H1 (cell line): ENCODE measurements around the gene STIL. TPM values are rescaled to one million over a fixed set of nuclear protein-coding genes. Genes with fewer than 3 reads are reported as not detected.
"Not testable (repeated sequence)": the region's sequence is repeated elsewhere in the genome, so short reads cannot be mapped to it uniquely, and the experiment has no call there.

ENCODE experiments used
- CTCF ChIA-PET: fragments of 300-600 bp; sonication (Branson Sonifier 250); formaldehyde crosslinking; loops from one replicate; lab custom pipeline; 2021; ENCODE audit not compliant: partially characterized antibody; lab: Charles Lee
- POLR2A ChIA-PET: fragments of 300-600 bp; sonication (Branson Sonifier 250); formaldehyde crosslinking; loops from one replicate; lab custom pipeline; 2021; ENCODE audit warnings: inconsistent platforms; ENCODE audit not compliant: partially characterized antibody; lab: Charles Lee
- DNase-seq, 2 experiments: peaks; one replicate each; pipeline versions ENCODE4 v3.0.0 to v3.0.0-alpha.2; 2010 to 2022; ENCODE audit warnings: low spot score in 2 of 2, low read depth in 1 of 2, mixed read lengths in 1 of 2
- FAIRE-seq: peaks from 2 replicates; lab custom pipeline; 2011; peaks lifted over from hg19 to GRCh38; lab: Jason Lieb, UNC
- H2AFZ ChIP-seq: 2 replicates; pipeline ENCODE4 v1.8.1; 2012; ENCODE audit warnings: low read length, inconsistent platforms
- H2AK5ac ChIP-seq: 2 replicates; pipeline ENCODE4 v1.6.1; 2013; ENCODE audit warnings: low read depth, low read length
- H2BK120ac ChIP-seq: replicated peaks from 2 replicates; pipeline ENCODE3; 2013; ENCODE audit warnings: low read depth, low read length, inconsistent platforms
- H2BK12ac ChIP-seq: 2 replicates; pipeline ENCODE4 v1.6.1; 2013; ENCODE audit warnings: low read depth, low read length
- H2BK15ac ChIP-seq: 2 replicates; pipeline ENCODE4 v1.6.1; 2013; ENCODE audit warnings: low read length
- H2BK20ac ChIP-seq: 2 replicates; pipeline ENCODE4 v1.6.1; 2013; ENCODE audit warnings: low read length
- H2BK5ac ChIP-seq: 2 replicates; pipeline ENCODE4 v1.6.1; 2013; ENCODE audit warnings: low read depth, low read length
- H3K14ac ChIP-seq: 2 replicates; pipeline ENCODE4 v1.6.1; 2013; ENCODE audit warnings: inconsistent platforms; ENCODE audit not compliant: insufficient read length
- H3K18ac ChIP-seq: 2 replicates; pipeline ENCODE4 v1.6.1; 2013; ENCODE audit warnings: low read length; ENCODE audit errors: extremely low read depth
- H3K23ac ChIP-seq: 2 replicates; pipeline ENCODE4 v1.6.1; 2013; ENCODE audit warnings: inconsistent platforms; ENCODE audit not compliant: insufficient read length
- H3K23me2 ChIP-seq: 2 replicates; pipeline ENCODE4 v1.6.1; 2013; ENCODE audit warnings: low read depth, low read length
- H3K27ac ChIP-seq: 2 replicates; pipeline ENCODE4 v1.6.1; 2011; ENCODE audit warnings: low read depth, low read length, inconsistent platforms
- H3K27me3 ChIP-seq, 4 experiments: replicated peaks in 1 of 4; 1 replicate in 1 of 4; 2 replicates in 3 of 4; pipeline versions ENCODE4 v1.6.1 to v1.8.1; 2011 to 2013; ENCODE audit warnings: low read length in 3 of 4, mild to moderate bottlenecking in 3 of 4, inconsistent platforms in 2 of 4, mixed read lengths in 2 of 4, moderate library complexity in 1 of 4; ENCODE audit not compliant: control insufficient read depth in 3 of 4, insufficient read depth in 3 of 4; ENCODE audit errors: extremely low read depth in 1 of 4
- H3K36me3 ChIP-seq, 4 experiments: 2 replicates each; pipeline versions ENCODE4 v1.6.1 to v1.8.1; 2011 to 2013; ENCODE audit warnings: mild to moderate bottlenecking in 4 of 4, low read length in 3 of 4, moderate library complexity in 2 of 4, control low read depth in 1 of 4, inconsistent platforms in 1 of 4; ENCODE audit not compliant: insufficient read depth in 4 of 4, control insufficient read depth in 2 of 4
- H3K4ac ChIP-seq: replicated peaks from 2 replicates; pipeline ENCODE3; 2013; ENCODE audit warnings: low read length, low read depth, mixed read lengths, inconsistent platforms; ENCODE audit not compliant: insufficient read length
- H3K4me1 ChIP-seq, 4 experiments: replicated peaks in 1 of 4; 1 replicate in 1 of 4; 2 replicates in 3 of 4; pipeline versions ENCODE4 v1.6.1 to v1.8.1; 2011 to 2013; ENCODE audit warnings: low read length in 3 of 4, inconsistent platforms in 2 of 4, mixed read lengths in 1 of 4; ENCODE audit not compliant: insufficient read depth in 4 of 4, control insufficient read depth in 3 of 4
- H3K4me2 ChIP-seq, 2 experiments: 2 replicates each; pipeline versions ENCODE4 v1.6.1 to v1.8.1; 2011 to 2013; ENCODE audit warnings: low read depth in 2 of 2, low read length in 2 of 2, control low read depth in 1 of 2, inconsistent platforms in 1 of 2, mild to moderate bottlenecking in 1 of 2; ENCODE audit not compliant: insufficient read depth in 1 of 2
- H3K4me3 ChIP-seq, 4 experiments: fragments of 200-600, 300-600 bp in 1 of 4; sonication (generic), shearing (Covaris generic), sonication (Bioruptor Twin) in 1 of 4; 2 replicates each; pipeline versions ENCODE4 v1.5.1 to v1.8.1; 2011 to 2016; ENCODE audit warnings: low read length in 4 of 4, low read depth in 3 of 4, control low read depth in 2 of 4, inconsistent platforms in 2 of 4, mild to moderate bottlenecking in 2 of 4, mixed read lengths in 1 of 4, moderate library complexity in 1 of 4; ENCODE audit not compliant: insufficient read depth in 2 of 4; ENCODE audit errors: extremely low read depth in 1 of 4
- H3K56ac ChIP-seq: replicated peaks from 2 replicates; pipeline ENCODE3; 2013; ENCODE audit warnings: low read depth, mild to moderate bottlenecking, mixed read lengths, low read length, inconsistent platforms; ENCODE audit not compliant: insufficient read length
- H3K79me1 ChIP-seq: 2 replicates; pipeline ENCODE4 v1.6.1; 2013; ENCODE audit warnings: low read depth, low read length, control low read depth
- H3K79me2 ChIP-seq, 2 experiments: 2 replicates each; pipeline versions ENCODE4 v1.6.1 to v1.8.1; 2012 to 2013; ENCODE audit warnings: low read length in 2 of 2, mild to moderate bottlenecking in 2 of 2, inconsistent platforms in 1 of 2; ENCODE audit not compliant: insufficient read depth in 2 of 2, control insufficient read depth in 1 of 2
- H3K9ac ChIP-seq, 4 experiments: replicated peaks in 1 of 4; 1 replicate in 1 of 4; 2 replicates in 3 of 4; pipeline versions ENCODE4 v1.6.1 to v1.8.1; 2011 to 2013; ENCODE audit warnings: low read depth in 3 of 4, low read length in 3 of 4, control low read depth in 2 of 4, mild to moderate bottlenecking in 2 of 4, moderate library complexity in 2 of 4, inconsistent platforms in 1 of 4; ENCODE audit errors: extremely low read depth in 1 of 4
- H3K9me3 ChIP-seq, 2 experiments: 2 replicates each; pipeline versions ENCODE4 v1.6.1 to v1.8.1; 2012 to 2013; ENCODE audit warnings: mild to moderate bottlenecking in 2 of 2, moderate library complexity in 2 of 2, control low read depth in 1 of 2, inconsistent platforms in 1 of 2, low read depth in 1 of 2, low read length in 1 of 2, mixed read lengths in 1 of 2; ENCODE audit not compliant: insufficient read depth in 2 of 2
- H4K20me1 ChIP-seq, 2 experiments: replicated peaks in 1 of 2; 2 replicates each; pipeline versions ENCODE3 to v1.8.1; 2011 to 2013; ENCODE audit warnings: inconsistent platforms in 2 of 2, low read length in 2 of 2, mild to moderate bottlenecking in 1 of 2; ENCODE audit not compliant: insufficient read depth in 2 of 2, control insufficient read depth in 1 of 2
- H4K5ac ChIP-seq: 2 replicates; pipeline ENCODE4 v1.6.1; 2013; ENCODE audit warnings: low read length, low read depth, mixed read lengths, inconsistent platforms; ENCODE audit not compliant: insufficient read length
- H4K8ac ChIP-seq: 2 replicates; pipeline ENCODE4 v1.8.0; 2013; ENCODE audit warnings: mild to moderate bottlenecking, moderate library complexity, low read length, inconsistent platforms; ENCODE audit not compliant: insufficient read depth; ENCODE audit errors: extremely low read depth
- H4K91ac ChIP-seq: replicated peaks from 2 replicates; pipeline ENCODE3; 2013; ENCODE audit warnings: low read length, mixed read lengths, inconsistent platforms; ENCODE audit not compliant: insufficient read length
- WGBS, 2 experiments: shearing (Covaris generic) in 1 of 2; methylation state at CpG; one replicate each; pipeline versions ENCODE4 v1.1.6 to v1.1.7; 2013 to 2015; ENCODE audit warnings: low lambda C conversion rate in 2 of 2, mixed read lengths in 2 of 2, inconsistent platforms in 1 of 2, low coverage in 1 of 2, missing lambda C conversion rate in 1 of 2; ENCODE audit not compliant: insufficient replicate concordance in 2 of 2, insufficient coverage in 1 of 2, insufficient read length in 1 of 2; ENCODE audit errors: extremely low coverage in 1 of 2, missing lambda C conversion rate in 1 of 2; 5-methylcytosine and 5-hydroxymethylcytosine counted together
- polyA plus RNA-seq, 7 experiments: library from polyadenylated mRNA; depleted of rRNA in 3 of 7; stranded (reverse) in 5 of 7; unstranded in 2 of 7; fragments of >200 nt in 5 of 7; fragments of 200-250 nt in 2 of 7; gene quantifications; 1 replicate in 5 of 7; 2 replicates in 1 of 7; 4 replicates in 1 of 7; pipeline versions ENCODE4 v1.2.1 to v1.2.3, GENCODE V29; 2011 to 2013; ENCODE audit warnings: missing spikeins in 2 of 7, mixed read lengths in 2 of 7
- total RNA-seq: library from RNA; stranded (reverse); fragmentation: NEBNext Ultra II Directional; extraction: Animal tissue kit (Norgen Biotek cat#: 25700); gene quantifications from 2 replicates; pipeline ENCODE4 v1.2.1, GENCODE V29; 2021

Gene STIL
- total and polyA plus RNA-seq, 2 of the 8 experiments (the other 6 are each of a cell fraction or from before 2014, with no cell fraction given): 13.6 to 25.1 TPM

DNA sequence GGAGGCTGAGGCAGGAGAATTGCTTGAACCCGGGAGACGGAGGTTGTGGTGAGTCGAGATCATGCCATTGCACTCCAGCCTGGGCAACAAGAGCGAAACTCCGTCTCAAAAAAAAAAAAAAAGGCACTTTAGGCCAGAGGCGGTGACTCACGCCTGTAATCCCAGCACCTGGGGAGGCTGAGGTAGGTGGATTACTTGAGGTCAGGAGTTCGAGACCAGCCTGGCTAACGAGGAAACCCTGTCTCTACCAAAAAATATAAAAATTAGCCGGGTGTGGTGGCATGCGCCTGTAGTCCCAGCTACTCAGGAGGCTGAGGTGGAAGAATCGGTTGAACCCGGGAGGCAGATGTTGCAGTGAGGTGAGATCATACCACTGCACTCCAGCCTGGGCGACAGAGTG, 6.0 kb upstream of the STIL start:
- H3K36me3 ChIP-seq, FAIRE-seq: not testable (repeated sequence)
- WGBS, 2 experiments: 93% methylated on average over 13 of the region's 14 CpGs; no CpG with 5 or more reads in 1 of the 2 experiments

More for the DNA sequence above, 6.0 kb upstream of the STIL start:
- H2BK5ac ChIP-seq, H3K23ac ChIP-seq, CTCF ChIA-PET, H4K8ac ChIP-seq, H3K4me3 ChIP-seq, H2AK5ac ChIP-seq, H2BK12ac ChIP-seq, POLR2A ChIA-PET, H3K18ac ChIP-seq, H2BK120ac ChIP-seq, H3K27ac ChIP-seq, H3K56ac ChIP-seq, H3K4me2 ChIP-seq, H4K91ac ChIP-seq, H3K79me1 ChIP-seq, H3K9me3 ChIP-seq, DNase-seq, H3K27me3 ChIP-seq, H3K4ac ChIP-seq, H3K23me2 ChIP-seq, H3K79me2 ChIP-seq, H3K4me1 ChIP-seq, H4K5ac ChIP-seq, H3K14ac ChIP-seq, H2BK15ac ChIP-seq, H4K20me1 ChIP-seq, H2AFZ ChIP-seq, H2BK20ac ChIP-seq, H3K9ac ChIP-seq: not testable (repeated sequence)
